Mucosa of stomach (tissue), 1 donor: ENCODE data around the gene TRIM9.

Source experiments
- H3K27me3 ChIP-seq: one replicate; pipeline ENCODE4 v1.7.0; 2013; ENCODE audit warnings: mild to moderate bottlenecking, low read length; ENCODE audit not compliant: control insufficient read depth, insufficient read depth
- H3K36me3 ChIP-seq: one replicate; pipeline ENCODE4 v1.7.0; 2013; ENCODE audit warnings: low read length; ENCODE audit not compliant: control insufficient read depth, insufficient read depth
- H3K4me1 ChIP-seq: one replicate; pipeline ENCODE4 v1.7.0; 2013; ENCODE audit warnings: mild to moderate bottlenecking, low read length; ENCODE audit not compliant: control insufficient read depth, insufficient read depth
- H3K4me3 ChIP-seq: one replicate; pipeline ENCODE4 v1.7.0; 2013; ENCODE audit warnings: low read length
- H3K9ac ChIP-seq: one replicate; pipeline ENCODE4 v1.7.0; 2013; ENCODE audit warnings: mild to moderate bottlenecking, low read length, moderate library complexity
- H3K9me3 ChIP-seq: one replicate; pipeline ENCODE4 v1.7.0; 2013; ENCODE audit warnings: mild to moderate bottlenecking, low read length, moderate library complexity; ENCODE audit not compliant: control insufficient read depth
- donor health status: Pancreatic carcinoma.

TRIM9 gene

GRCh38 chr14:50985124-50985858 lies 109.6 kb downstream of the TRIM9 start:
- H3K27me3 ChIP-seq = no peaks in the 10 kb centered on the region
- no peak overlapping the region for H3K4me3 ChIP-seq
- no peaks in the 10 kb centered on the region for H3K4me1 ChIP-seq
- no peaks in the 10 kb centered on the region for H3K9me3 ChIP-seq
- H3K9ac ChIP-seq = no peak overlapping the region
- no peaks in the 10 kb centered on the region for H3K36me3 ChIP-seq

DNA sequence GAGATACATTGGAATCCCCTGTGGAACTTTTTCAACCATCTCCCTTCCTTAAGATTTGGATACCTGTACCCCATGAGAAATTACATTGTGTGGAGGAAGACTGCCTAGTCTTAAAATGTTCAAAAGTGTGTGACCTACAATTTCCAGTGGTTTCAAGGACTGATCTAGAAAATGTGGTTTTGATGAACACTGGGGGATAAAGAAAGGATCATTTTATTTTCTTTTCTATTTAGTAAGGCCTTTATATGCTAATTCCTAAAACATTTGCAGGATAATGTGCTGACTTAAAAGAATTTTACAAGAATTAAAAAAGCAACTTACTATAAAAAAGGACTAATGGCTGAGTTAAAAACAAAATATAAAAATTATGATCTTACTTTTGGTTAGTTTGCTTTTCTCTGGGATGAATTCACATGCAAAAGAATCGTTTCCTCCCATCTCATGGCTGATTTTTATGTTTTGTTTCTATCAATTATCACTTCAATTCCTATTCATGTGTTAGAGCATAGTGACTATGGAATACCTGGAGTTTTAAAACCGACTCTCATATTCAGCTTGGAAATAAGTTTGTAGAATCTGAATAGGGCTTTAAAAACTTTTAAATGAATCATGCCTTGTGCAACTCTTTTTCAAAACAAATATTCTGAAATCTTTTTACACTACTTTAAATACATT lies 110.7 kb downstream of the TRIM9 start:
- no peaks in the 10 kb centered on the region for H3K27me3 ChIP-seq
- no peaks in the 10 kb centered on the region for H3K4me1 ChIP-seq
- no peaks in the 10 kb centered on the region for H3K36me3 ChIP-seq
- no peaks in the 10 kb centered on the region for H3K9me3 ChIP-seq
- no peak overlapping the region for H3K9ac ChIP-seq
- H3K4me3 ChIP-seq = no peak overlapping the region

- H3K27me3 ChIP-seq = no peaks in the 10 kb centered on the region
- no peak overlapping the region for H3K9ac ChIP-seq
- H3K4me1 ChIP-seq = no peaks in the 10 kb centered on the region
- no peak overlapping the region for H3K4me3 ChIP-seq
- no peaks in the 10 kb centered on the region for H3K9me3 ChIP-seq
- no peaks in the 10 kb centered on the region for H3K36me3 ChIP-seq
Observed at GRCh38 chr14:50979941-50980850, 114.7 kb downstream of the TRIM9 start.

- Histone ChIP-seq H3K4me1 (no peaks in the 10 kb centered on the region), H3K4me3 (no peak overlapping the region), H3K36me3 (no peaks in the 10 kb centered on the region), H3K27me3 (no peaks in the 10 kb centered on the region), H3K9ac (no peak overlapping the region), H3K9me3 (no peaks in the 10 kb centered on the region)
Observed at GRCh38 chr14:50978888-50979287, 116.0 kb downstream of the TRIM9 start.

DNA sequence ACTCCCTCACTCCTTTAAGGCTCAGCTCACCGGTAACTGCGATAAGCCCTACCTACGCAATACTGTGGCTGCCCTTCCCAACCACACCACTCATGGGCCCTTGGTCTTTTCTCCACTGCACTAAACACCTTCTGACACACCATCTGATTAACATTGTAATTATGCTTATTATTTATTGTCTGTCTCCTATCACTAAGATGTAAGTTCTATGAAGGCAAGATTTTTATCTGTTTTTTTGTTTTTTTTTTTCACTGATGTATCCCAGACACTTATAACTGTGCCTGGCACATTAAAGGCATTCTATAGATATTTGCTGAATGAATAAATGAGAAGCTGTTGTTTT lies 116.4 kb downstream of the TRIM9 start:
- Histone ChIP-seq H3K27me3 (no peaks in the 10 kb centered on the region), H3K4me3 (no peak overlapping the region), H3K4me1 (no peaks in the 10 kb centered on the region), H3K36me3 (no peaks in the 10 kb centered on the region), H3K9ac (no peak overlapping the region), H3K9me3 (no peaks in the 10 kb centered on the region)

- H3K4me1 ChIP-seq = no peaks in the 10 kb centered on the region
- no peaks in the 10 kb centered on the region for H3K27me3 ChIP-seq
- H3K36me3 ChIP-seq = no peaks in the 10 kb centered on the region
- H3K9me3 ChIP-seq = no peaks in the 10 kb centered on the region
- H3K9ac ChIP-seq = no peak overlapping the region
- no peak overlapping the region for H3K4me3 ChIP-seq
Observed at GRCh38 chr14:50977863-50978528, 116.9 kb downstream of the TRIM9 start.

DNA sequence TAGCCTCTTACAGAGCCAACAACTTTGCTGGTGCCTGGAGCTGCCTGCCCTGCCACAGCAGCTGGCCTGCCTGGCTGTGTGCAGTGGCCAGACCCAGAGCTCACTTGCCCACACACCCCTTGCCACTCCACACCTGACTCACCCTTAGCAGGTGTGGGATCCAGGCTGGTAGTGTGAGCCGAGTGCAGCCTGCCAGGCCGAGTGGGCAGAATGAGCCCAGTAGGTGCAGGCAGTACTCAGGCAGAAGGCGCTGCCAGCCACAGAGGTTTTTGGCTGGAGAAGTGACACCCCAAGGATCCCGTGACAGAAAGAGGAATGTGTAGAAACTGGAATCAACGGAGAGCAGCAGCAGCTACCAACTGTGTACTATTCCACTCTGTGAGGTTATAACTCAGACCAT lies 120.8 kb downstream of the TRIM9 start:
- H3K4me1 ChIP-seq = no peaks in the 10 kb centered on the region
- no peaks in the 10 kb centered on the region for H3K27me3 ChIP-seq
- no peaks in the 10 kb centered on the region for H3K9me3 ChIP-seq
- H3K9ac ChIP-seq = no peak overlapping the region
- no peak overlapping the region for H3K4me3 ChIP-seq
- no peaks in the 10 kb centered on the region for H3K36me3 ChIP-seq

DNA sequence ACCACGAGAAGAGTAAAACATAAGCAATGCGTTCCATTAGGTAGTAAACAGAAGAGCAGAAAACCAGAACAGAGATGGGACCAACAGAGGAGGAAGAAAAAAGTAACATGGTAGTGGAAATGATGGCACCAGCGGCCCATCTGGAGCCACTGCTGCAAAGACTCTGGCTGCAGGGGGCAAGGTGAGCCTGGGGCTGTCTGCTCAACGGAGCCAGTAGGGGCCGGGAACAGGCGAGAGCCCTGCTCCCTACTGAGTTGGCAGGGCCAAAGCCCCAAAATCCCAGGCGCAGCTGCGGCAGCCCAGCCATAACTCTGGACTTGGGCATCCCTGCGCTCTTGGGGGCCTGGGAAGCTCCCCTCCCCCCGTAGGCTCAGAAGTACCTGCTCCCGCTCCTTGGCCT lies 122.2 kb downstream of the TRIM9 start:
- Histone ChIP-seq H3K4me3 (no peak overlapping the region), H3K36me3 (no peaks in the 10 kb centered on the region), H3K9ac (no peak overlapping the region)

DNA sequence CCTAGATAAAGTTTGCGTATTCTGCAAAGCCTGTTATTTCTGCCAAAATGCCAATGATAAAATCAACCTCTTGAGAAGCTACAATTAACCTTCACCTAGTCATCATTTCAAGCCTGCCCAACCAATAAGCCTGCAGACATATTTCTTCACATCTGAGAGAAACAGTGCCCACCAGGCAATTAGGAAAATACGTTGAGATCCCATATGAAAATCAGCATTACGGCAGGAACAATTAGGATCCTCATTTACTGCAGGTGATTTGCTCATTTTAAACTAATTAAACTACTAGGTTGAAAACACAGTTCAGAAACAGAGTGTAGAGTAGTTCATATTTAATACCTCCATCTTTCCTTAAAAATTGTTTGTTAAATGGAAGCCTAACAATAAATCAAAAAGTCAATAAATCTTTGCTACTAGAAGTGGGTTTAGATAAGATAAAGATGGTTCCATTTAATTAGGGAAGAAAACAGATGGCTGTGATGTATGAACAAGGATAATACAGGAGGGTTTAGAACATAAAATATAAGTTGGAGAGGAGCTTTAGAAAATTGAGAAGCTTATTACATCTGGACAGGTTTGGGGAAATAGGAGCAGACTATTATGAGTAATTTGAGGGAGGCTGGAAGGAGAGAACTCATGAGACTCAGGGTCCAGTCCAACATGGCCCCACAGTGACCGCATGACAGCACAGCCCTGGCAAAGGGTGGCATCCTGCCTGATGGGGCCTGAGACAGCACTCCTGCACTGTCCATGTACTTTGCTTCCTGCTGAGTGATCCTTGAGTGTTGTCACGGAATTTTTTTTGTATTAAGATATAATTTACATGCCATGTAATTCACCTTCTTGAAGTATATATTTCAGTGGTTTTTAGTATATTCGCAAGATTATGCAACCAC lies 123.8 kb downstream of the TRIM9 start:
- no peaks in the 10 kb centered on the region for H3K9me3 ChIP-seq
- no peak overlapping the region for H3K9ac ChIP-seq
- H3K36me3 ChIP-seq = no peaks in the 10 kb centered on the region
- no peaks in the 10 kb centered on the region for H3K4me1 ChIP-seq
- no peaks in the 10 kb centered on the region for H3K27me3 ChIP-seq
- H3K4me3 ChIP-seq = no peak overlapping the region

More for the DNA sequence above, 122.2 kb downstream of the TRIM9 start:
- Histone ChIP-seq H3K27me3 (no peaks in the 10 kb centered on the region), H3K4me1 (no peaks in the 10 kb centered on the region), H3K9me3 (no peaks in the 10 kb centered on the region)

DNA sequence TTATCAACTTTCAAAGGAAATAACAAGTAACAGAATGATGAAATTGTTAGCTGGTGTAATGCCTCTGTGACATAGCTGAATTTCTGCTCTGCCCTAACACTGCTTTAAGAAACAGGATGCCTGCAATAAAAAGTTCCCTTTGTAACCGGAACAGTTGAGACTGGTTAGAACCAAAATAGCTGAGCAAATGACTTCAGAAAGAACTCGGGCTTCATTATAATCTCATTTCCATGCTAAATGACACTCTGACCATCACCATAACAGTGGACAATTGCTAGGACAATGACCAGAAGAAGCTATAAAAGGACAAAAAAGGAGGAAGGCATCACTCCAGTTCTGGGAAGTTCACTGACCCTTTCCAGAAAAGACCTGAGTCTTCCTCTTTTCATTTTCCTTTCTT lies 127.1 kb downstream of the TRIM9 start:
- no peaks in the 10 kb centered on the region for H3K4me1 ChIP-seq

GRCh38 chr14:50967103-50967502 lies 127.8 kb downstream of the TRIM9 start:
- no peaks in the 10 kb centered on the region for H3K9me3 ChIP-seq
- H3K4me3 ChIP-seq = no peak overlapping the region
- H3K9ac ChIP-seq = no peak overlapping the region
- no peaks in the 10 kb centered on the region for H3K27me3 ChIP-seq
- no peaks in the 10 kb centered on the region for H3K36me3 ChIP-seq
- H3K4me1 ChIP-seq = no peaks in the 10 kb centered on the region

More for the DNA sequence above, 127.1 kb downstream of the TRIM9 start:
- H3K9me3 ChIP-seq = no peaks in the 10 kb centered on the region
- no peak overlapping the region for H3K4me3 ChIP-seq
- H3K36me3 ChIP-seq = no peaks in the 10 kb centered on the region
- no peaks in the 10 kb centered on the region for H3K27me3 ChIP-seq
- H3K9ac ChIP-seq = no peak overlapping the region
